ENCODE results near the gene GPR137. TPM values are rescaled to one million over a fixed set of nuclear protein-coding genes. Genes with fewer than 3 reads are reported as not detected.

GPR137 gene
- total and polyA plus RNA-seq, 9 of the 15 experiments (the other 6 are each of a cell fraction or from before 2014, with no cell fraction given): 0.32 to 26.7 (median 10.7) TPM

- no peak for TF ChIP-seq DMBX1 (CRISPR knock-in tag; IDR thresholded peaks at IDR 0.05; ENCODE audit: borderline replicate concordance)
- TF ChIP-seq PHB2 (IDR thresholded peaks at IDR 0.05; ENCODE audit: low read depth): no peak
- TF ChIP-seq KLF10 (CRISPR knock-in tag; IDR thresholded peaks at IDR 0.05): no peak
- TF ChIP-seq HIVEP1 (CRISPR knock-in tag; IDR thresholded peaks at IDR 0.05): no peak
- no peak for TF ChIP-seq TEAD1 (CRISPR knock-in tag; IDR thresholded peaks at IDR 0.05)
- no peak for TF ChIP-seq CHCHD3 (CRISPR knock-in tag; IDR thresholded peaks at IDR 0.05)
- TF ChIP-seq RBM17 (IDR thresholded peaks at IDR 0.05; ENCODE audit: borderline replicate concordance, low read depth, low read length): no peak
- TF ChIP-seq SRF (CRISPR knock-in tag; IDR thresholded peaks at IDR 0.05): peak in 1 of 2 experiments; percentile 37; a peak in 1 of 4 replicates
- TF ChIP-seq ZNF592 (IDR thresholded peaks at IDR 0.05): no peak
- no peak for TF ChIP-seq CREB5 (CRISPR knock-in tag; IDR thresholded peaks at IDR 0.05)
- peak; percentile 88 for TF ChIP-seq ZNF395 (CRISPR knock-in tag; IDR thresholded peaks at IDR 0.05)
- no peak for TF ChIP-seq MCM3 (IDR thresholded peaks at IDR 0.05)
- peak; percentile 32 for TF ChIP-seq ARID1B (IDR thresholded peaks at IDR 0.05)
- no peak for TF ChIP-seq PBX2 (CRISPR knock-in tag; IDR thresholded peaks at IDR 0.05; ENCODE audit: low read depth)
- no peak for TF ChIP-seq PBX2 (tag; conservative IDR thresholded peaks at IDR 0.05; ENCODE audit: low read depth)
- no peak for TF ChIP-seq LARP7 (IDR thresholded peaks at IDR 0.05)
- no peak for TF ChIP-seq E2F1 (CRISPR knock-in tag; IDR thresholded peaks at IDR 0.05)
These were observed 20.3 kb downstream of the GPR137 start (continued) for GRCh38 chr11:64305691-64306562.
